RPMI7951 (cell line): ENCODE measurements around the gene GPC3. TPM values are rescaled to one million over a fixed set of nuclear protein-coding genes. Genes with fewer than 3 reads are reported as not detected.

Experiments used
- DNase-seq: peaks from one replicate; pipeline ENCODE4 v3.0.0-alpha.2; 2012; ENCODE audit warnings: low read depth
- total RNA-seq: library from RNA; depleted of rRNA; stranded (reverse); fragments of >200 nt; shearing (Covaris generic); gene quantifications from 2 replicates; pipeline ENCODE4 v1.2.3, GENCODE V29; 2014

Gene GPC3
- total RNA-seq, 1 experiment from 2014 or later = 0.84 TPM

DNA sequence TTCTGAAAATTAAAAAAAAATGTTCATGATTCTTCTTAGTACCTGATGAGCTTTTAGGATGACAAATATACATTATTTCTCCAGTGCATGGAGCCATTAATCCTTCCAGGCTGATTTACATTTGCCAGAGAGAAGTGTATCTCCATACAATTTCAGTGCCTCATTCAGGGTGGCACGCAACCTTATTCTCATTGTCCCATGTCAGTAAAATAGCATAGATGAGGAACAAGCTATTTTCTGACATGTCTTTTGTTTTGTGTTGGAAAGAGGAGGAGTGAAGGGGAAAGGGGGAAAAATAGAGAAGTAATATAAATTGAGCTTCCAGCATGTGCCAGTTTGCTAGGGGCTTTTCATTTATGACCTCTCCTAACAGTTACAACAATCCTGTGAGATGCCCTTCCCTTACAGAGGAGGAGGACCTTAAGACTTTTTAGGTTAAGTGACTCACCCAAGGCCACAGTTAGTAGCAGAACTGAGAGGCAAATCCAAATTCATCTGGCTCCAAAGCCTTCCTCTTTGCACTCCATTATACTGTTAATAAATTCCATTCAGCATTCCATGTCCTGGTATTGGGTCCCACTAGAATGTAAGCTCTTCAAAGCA is 295.3 kb downstream of the GPC3 start:
- no peak for DNase-seq

DNA sequence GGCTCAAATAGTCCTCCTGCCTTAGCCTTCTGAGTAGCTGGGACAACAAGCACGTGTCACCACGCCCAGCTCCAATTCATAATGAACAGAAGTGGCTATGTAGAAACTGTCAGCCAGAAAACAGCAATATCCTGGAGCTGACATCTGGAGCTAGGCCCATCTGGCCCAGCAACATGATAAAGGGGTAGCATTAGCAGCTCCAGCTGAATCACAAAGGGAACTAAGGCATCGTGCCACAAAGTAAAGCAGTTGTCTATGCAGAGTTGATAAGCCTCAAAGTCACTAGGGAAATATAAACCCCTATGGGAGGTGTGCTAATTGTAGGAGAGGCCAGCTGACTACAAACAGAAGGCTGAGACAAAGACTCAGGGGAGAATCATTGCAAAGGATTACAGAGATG is 299.6 kb downstream of the GPC3 start:
- DNase-seq = no peak

GRCh38 chrX:133681897-133682296 is 303.5 kb downstream of the GPC3 start:
- DNase-seq = no peak

GRCh38 chrX:133681421-133681820 is 304.0 kb downstream of the GPC3 start:
- DNase-seq = no peak

DNA sequence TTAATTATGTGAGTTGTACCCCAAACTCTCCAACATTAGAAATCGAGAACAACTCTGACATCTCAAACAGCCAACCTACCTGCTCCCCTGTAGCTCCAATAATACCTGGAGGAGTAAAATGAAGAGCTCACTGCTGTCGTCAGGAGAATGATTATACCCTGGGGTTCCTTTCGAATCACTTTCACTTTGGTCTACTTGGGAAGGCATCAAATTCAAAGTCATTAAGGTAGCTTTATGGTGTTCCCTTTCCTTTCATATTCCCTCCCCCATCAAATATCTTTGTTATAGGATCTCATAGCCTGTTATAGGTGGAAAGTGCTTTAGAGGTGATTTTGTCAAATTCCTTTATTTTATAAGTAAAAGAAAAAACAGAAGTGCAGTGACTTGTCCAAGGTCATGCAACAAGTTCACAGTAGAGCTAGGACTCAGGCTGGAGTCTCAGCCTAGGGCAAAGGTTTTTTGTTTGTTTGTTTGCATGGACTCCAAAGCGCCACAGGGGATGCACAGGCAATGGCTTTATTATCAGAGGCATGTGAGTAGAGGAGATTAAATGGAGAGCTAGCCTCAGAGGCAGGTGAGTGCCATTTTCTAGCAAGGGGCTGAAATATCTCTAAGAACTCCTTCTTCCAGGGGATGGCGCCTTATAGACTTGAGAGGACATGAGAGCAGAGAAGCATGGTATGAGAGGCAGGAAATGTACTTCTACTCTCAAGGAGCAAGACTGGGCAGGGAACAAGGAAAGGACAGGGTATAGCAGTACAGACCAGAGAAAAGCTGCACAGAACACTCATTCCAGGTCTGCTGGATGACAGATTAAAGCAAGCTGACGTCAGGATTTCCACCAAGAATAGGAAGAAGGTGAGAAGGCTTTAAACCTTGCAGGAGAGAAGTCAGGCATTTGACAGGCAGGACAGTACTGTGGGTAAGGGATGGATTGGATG is 308.0 kb downstream of the GPC3 start:
- no peak for DNase-seq

GRCh38 chrX:133676344-133677122 is 308.9 kb downstream of the GPC3 start:
- DNase-seq = no peak

GRCh38 chrX:133674726-133675470 is 310.5 kb downstream of the GPC3 start:
- DNase-seq = no peak

GRCh38 chrX:133670383-133670782 is 315.0 kb downstream of the GPC3 start:
- no peak for DNase-seq

GRCh38 chrX:133669214-133669613 is 316.2 kb downstream of the GPC3 start:
- DNase-seq = no peak

GRCh38 chrX:133668225-133668931 is 317.0 kb downstream of the GPC3 start:
- no peak for DNase-seq

DNA sequence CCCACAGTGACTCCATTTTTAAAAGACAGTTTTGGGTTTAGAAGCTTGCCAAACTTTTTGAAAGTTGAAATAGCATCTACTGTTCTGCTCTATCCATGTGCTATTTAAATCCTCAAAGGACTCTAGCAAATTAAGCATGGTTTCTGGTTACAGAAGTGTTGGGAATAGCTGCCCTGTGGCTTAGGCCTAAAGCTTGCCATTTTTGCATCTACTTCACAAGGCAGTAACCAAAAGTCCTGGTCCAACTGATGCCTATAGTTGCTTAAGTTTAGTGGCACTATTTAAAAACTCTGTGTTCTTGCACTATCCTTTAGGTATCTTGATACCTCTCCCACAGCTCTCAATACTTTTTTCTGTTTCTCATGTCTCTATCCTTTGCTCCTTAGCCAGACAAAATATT is 319.1 kb downstream of the GPC3 start:
- DNase-seq = no peak

GRCh38 chrX:133661962-133662839 is 323.2 kb downstream of the GPC3 start:
- DNase-seq = no peak

DNA sequence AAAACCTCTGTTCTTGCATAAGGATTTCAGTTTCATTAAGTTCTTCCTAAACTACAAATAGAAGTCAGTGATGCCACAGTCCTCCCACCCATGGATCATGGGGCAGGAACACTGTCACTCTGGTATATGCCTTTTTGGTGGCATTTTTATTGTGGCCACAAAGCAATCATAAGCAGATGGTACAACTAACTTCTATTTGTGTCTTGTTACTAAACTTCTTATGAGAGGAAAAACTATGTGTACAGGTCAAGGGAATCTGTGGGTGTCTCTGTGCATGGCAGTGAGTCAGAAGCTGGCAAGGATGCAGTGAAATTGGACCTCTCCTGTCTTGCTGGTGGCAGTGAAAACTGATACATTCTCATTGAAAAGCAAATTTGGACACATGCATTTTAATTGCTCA is 325.1 kb downstream of the GPC3 start:
- no peak for DNase-seq

- DNase-seq = no peak
Measured at GRCh38 chrX:133658293-133658911, 327.0 kb downstream of the GPC3 start.

- DNase-seq = no peak
Measured at GRCh38 chrX:133655275-133656265, 329.8 kb downstream of the GPC3 start.

GRCh38 chrX:133654811-133655210 is 330.6 kb downstream of the GPC3 start:
- no peak for DNase-seq

GRCh38 chrX:133653358-133653757 is 332.0 kb downstream of the GPC3 start:
- no peak for DNase-seq

DNA sequence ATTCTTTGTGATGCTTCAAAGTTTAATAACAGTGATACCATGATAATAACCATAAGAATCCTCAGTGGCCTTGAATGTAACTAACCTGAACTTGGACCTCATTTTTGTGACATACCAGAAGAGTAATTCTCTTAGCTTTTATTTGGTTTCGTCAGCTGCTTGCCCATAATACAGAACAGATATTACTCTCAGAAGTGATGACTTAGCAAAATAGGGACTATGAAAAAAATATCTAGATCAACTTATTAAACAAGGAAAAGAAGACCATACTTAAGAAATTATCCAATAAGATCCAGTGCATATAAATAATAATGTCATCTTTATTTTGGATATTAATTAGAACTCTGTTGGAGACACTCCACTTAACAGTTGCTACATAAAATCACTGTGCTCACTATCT is 333.2 kb downstream of the GPC3 start:
- no peak for DNase-seq
